A673 (cell line): ENCODE results near the gene TCP11L2. TPM values are rescaled to one million over a fixed set of nuclear protein-coding genes. Genes with fewer than 3 reads are reported as not detected.

Experiments used
- BruUV-seq: library from RNA; stranded (reverse); fragments of 400-500 nt; replicated peaks from 2 replicates; lab custom pipeline; 2021; lab: Mats Ljungman, UMichigan
- CTCF ChIA-PET: fragments of 300-600 bp; sonication (Branson Sonifier 250); formaldehyde crosslinking; loops from one replicate; lab custom pipeline; 2022; ENCODE audit warnings: antibody characterized with exemption; lab: Charles Lee
- POLR2A ChIA-PET: fragments of 300-600 bp; sonication (Branson Sonifier 250); formaldehyde crosslinking; loops from one replicate; lab custom pipeline; 2022; ENCODE audit warnings: antibody characterized with exemption; ENCODE audit not compliant: low non-redundant PET; lab: Charles Lee
- DNase-seq: peaks from one replicate; pipeline ENCODE4 v3.0.0-alpha.2; 2015; ENCODE audit warnings: low spot score
- H3K27ac ChIP-seq: fragments of 200-600 bp; sonication (generic); 2 replicates; pipeline ENCODE4 v1.5.1; 2016; ENCODE audit warnings: mixed run types, low read depth, mild to moderate bottlenecking, mixed read lengths, antibody characterized with exemption, low read length; ENCODE audit not compliant: poor library complexity, severe bottlenecking
- H3K27me3 ChIP-seq: fragments of 200-600 bp; sonication (generic); replicated peaks from 2 replicates; pipeline ENCODE4 v1.6.1; 2017; ENCODE audit warnings: mixed run types, low read depth, mild to moderate bottlenecking, mixed read lengths, antibody characterized with exemption, low read length; ENCODE audit not compliant: insufficient read depth, poor library complexity
- H3K36me3 ChIP-seq: fragments of 200-600 bp; sonication (generic); 2 replicates; pipeline ENCODE4 v1.6.1; 2016; ENCODE audit warnings: mixed run types, mild to moderate bottlenecking, mixed read lengths, antibody characterized with exemption, low read length; ENCODE audit not compliant: insufficient read depth, poor library complexity, severe bottlenecking
- H3K4me1 ChIP-seq: fragments of 200-600 bp; sonication (generic); 2 replicates; pipeline ENCODE4 v1.6.1; 2017; ENCODE audit warnings: mixed run types, mild to moderate bottlenecking, mixed read lengths, antibody characterized with exemption, low read length; ENCODE audit not compliant: insufficient read depth, poor library complexity, severe bottlenecking
- H3K4me3 ChIP-seq: fragments of 200-600 bp; sonication (generic); 2 replicates; pipeline ENCODE4 v1.5.1; 2016; ENCODE audit warnings: low read depth, mixed run types, mild to moderate bottlenecking, mixed read lengths, low read length; ENCODE audit not compliant: poor library complexity, severe bottlenecking
- H3K9me3 ChIP-seq: fragments of 200-600 bp; sonication (generic); 2 replicates; pipeline ENCODE4 v1.6.1; 2016; ENCODE audit warnings: mixed run types, low read depth, mild to moderate bottlenecking, mixed read lengths, antibody characterized with exemption, low read length; ENCODE audit not compliant: poor library complexity, severe bottlenecking
- CTCF ChIP-seq: fragments of 300-800, 200-600 bp; sonication (generic); conservative IDR thresholded peaks from 2 replicates; pipeline ENCODE4 v1.5.1; 2017; ENCODE audit warnings: low read depth, mild to moderate bottlenecking, antibody characterized with exemption, low read length, moderate library complexity, mixed read lengths
- EZH2 ChIP-seq: fragments of 200-600 bp; sonication (generic); IDR thresholded peaks from 2 replicates; pipeline ENCODE4 v1.6.1; 2017; ENCODE audit warnings: borderline replicate concordance, low read depth, mild to moderate bottlenecking, mixed read lengths, antibody characterized with exemption, low read length; ENCODE audit not compliant: poor library complexity, severe bottlenecking
- intact Hi-C: fragments of 100-400 bp; cut with micrococcal nuclease; formaldehyde crosslinking; loops from one replicate; pipeline ENCODE4 v1.10.0; 2022; ENCODE audit not compliant: unreplicated experiment
- total RNA-seq: library from RNA; stranded (reverse); gene quantifications from 2 replicates; pipeline ENCODE4 v1.2.3, GENCODE V29; 2021

Gene TCP11L2
- total RNA-seq, 1 experiment from 2014 or later: 0.39 TPM

DNA sequence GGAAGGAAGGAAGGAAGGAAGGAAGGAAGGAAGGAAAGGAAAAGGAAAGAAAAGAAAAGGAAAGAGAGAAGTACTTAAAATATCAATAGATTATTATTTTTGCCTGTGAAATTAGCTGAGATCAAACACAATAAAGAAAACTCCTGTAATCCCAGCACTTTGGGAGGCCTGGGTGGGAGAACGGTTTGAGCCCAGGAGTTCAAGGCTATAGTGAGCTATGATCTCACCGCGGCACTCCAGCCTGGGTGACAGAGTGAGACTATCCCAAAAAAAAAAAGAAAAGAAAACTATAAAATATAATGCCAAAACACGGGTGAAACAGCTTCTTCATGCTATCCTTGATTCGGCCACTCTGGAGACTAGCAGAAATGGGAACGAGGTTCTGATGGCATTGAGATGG, 28.5 kb upstream of the TCP11L2 start:
- POLR2A ChIA-PET: interaction anchor here (0.7 kb wide), 1 partner anchor 321 kb away, joined by 3 read pairs; no protein-coding TSS in a partner anchor
- intact Hi-C loops: no loop called here

DNA sequence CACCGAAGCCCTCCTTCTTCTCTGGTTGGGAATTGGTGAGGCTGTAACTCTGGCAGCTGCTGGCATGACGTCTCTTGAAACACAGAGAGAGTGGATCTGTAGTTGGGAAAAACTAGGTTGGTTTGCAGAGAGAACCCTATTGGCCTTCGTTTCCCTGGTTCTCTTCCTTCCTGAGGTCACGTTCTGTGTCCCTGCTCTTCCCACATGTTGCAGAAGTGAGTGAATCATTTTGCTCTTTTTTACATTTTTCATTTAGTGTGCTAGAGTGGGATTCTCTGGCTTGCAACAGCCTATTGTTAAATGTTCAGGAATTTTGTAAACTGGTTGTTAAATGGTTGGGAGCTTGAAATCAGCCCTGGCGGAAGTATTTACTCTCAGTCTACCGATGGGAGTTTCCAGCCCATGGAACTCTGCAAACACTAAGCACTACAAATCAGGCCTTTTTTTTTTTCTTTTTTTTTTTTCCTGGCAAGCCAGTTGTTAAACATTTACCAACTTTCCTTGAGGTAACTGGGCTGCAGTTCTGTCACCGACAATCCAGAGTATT, 27.9 kb upstream of the TCP11L2 start:
- POLR2A ChIA-PET: no interaction called here
- intact Hi-C loops: no loop called here
- CTCF ChIA-PET: no interaction called here
- H3K27ac ChIP-seq: no peak overlapping the region
- H3K9me3 ChIP-seq: no peaks in the 10 kb centered on the region
- H3K36me3 ChIP-seq: no peaks in the 10 kb centered on the region
- no peak for TF ChIP-seq EZH2
- no peak for TF ChIP-seq CTCF
- no peak for DNase-seq
- no peaks in the 10 kb centered on the region for H3K27me3 ChIP-seq
- no peaks in the 10 kb centered on the region for H3K4me1 ChIP-seq
- BruUV-seq: no TSS peak
- no peak overlapping the region for H3K4me3 ChIP-seq

More for the DNA sequence above, 28.5 kb upstream of the TCP11L2 start:
- no peak for DNase-seq
- Histone ChIP-seq H3K4me3 (no peak overlapping the region), H3K36me3 (no peaks in the 10 kb centered on the region), H3K27me3 (no peaks in the 10 kb centered on the region), H3K27ac (no peak overlapping the region), H3K4me1 (no peaks in the 10 kb centered on the region), H3K9me3 (no peaks in the 10 kb centered on the region)
- CTCF ChIA-PET: interaction anchor here (0.6 kb wide), 1 partner anchor 9 kb away, joined by 3 read pairs; no protein-coding TSS in a partner anchor
- BruUV-seq: no TSS peak
- TF ChIP-seq EZH2: no peak
- no peak for TF ChIP-seq CTCF

DNA sequence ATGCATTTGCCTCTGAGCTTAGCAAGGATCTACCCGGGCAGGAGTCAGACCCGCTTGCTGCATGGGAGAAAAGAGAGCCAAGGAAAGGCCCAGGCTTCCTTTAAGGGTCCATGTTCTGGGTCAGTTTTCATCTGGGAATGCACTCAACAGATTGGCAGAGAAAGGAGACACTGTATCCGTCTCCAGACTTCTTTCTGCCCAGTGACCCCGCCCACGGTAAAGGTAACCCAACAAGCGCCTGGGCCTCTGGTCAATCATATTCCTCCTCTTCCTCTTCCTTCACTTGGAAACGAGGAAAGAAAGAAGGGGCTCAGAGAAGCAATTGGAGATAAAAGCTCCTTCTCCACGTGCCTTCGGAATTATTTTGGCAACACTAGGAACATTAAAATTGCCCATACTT, 27.1 kb upstream of the TCP11L2 start:
- TF ChIP-seq EZH2 (no peak), CTCF (no peak)
- no peak for DNase-seq
- ChIA-PET CTCF (no interaction called here), POLR2A (no interaction called here)
- Histone ChIP-seq H3K4me3 (no peak overlapping the region), H3K27ac (no peak overlapping the region), H3K36me3 (no peaks in the 10 kb centered on the region), H3K4me1 (no peaks in the 10 kb centered on the region), H3K27me3 (no peaks in the 10 kb centered on the region), H3K9me3 (no peaks in the 10 kb centered on the region)
- intact Hi-C loops: no loop called here
- BruUV-seq: no TSS peak
